HL-60/S4 treated with retinoic acid at 250 ng/mL for 4 days and 3 days (cell line): ENCODE data around the gene COL18A1.

ENCODE experiments used
- in situ Hi-C: fragments of 300-500 bp; cut with MboI; formaldehyde crosslinking; loops from 2 replicates; pipeline ENCODE4 v1.7.0; 2022; ENCODE audit warnings: low sequenced_read_pairs

COL18A1 gene

GRCh38 chr21:45463871-45464270 lies 58.9 kb downstream of the COL18A1 start:
- in situ Hi-C loops, result loop anchor here (25.0 kb wide), 1 partner anchor 348 kb away; no protein-coding TSS in a partner anchor

GRCh38 chr21:45464309-45464708 lies 59.3 kb downstream of the COL18A1 start:
- in situ Hi-C loops, result loop anchor here (25.0 kb wide), 1 partner anchor 348 kb away; no protein-coding TSS in a partner anchor

GRCh38 chr21:45465105-45465504 lies 60.1 kb downstream of the COL18A1 start:
- in situ Hi-C loops, result loop anchor here (25.0 kb wide), 1 partner anchor 347 kb away; no protein-coding TSS in a partner anchor

- in situ Hi-C loops, result loop anchor here (25.0 kb wide), 1 partner anchor 347 kb away; no protein-coding TSS in a partner anchor
Measured at GRCh38 chr21:45465611-45466329, 60.8 kb downstream of the COL18A1 start.

GRCh38 chr21:45466330-45467220 lies 61.6 kb downstream of the COL18A1 start:
- in situ Hi-C loops, result loop anchor here (25.0 kb wide), 1 partner anchor 346 kb away; no protein-coding TSS in a partner anchor

GRCh38 chr21:45467221-45467779 lies 62.3 kb downstream of the COL18A1 start:
- in situ Hi-C loops, result loop anchor here (25.0 kb wide), 1 partner anchor 345 kb away; no protein-coding TSS in a partner anchor

- in situ Hi-C loops, result loop anchor here (25.0 kb wide), 1 partner anchor 344 kb away; no protein-coding TSS in a partner anchor
Measured at GRCh38 chr21:45468051-45468970, 63.3 kb downstream of the COL18A1 start.

- in situ Hi-C loops, result loop anchor here (25.0 kb wide), 1 partner anchor 343 kb away; no protein-coding TSS in a partner anchor
Measured at GRCh38 chr21:45468971-45469272, 64.0 kb downstream of the COL18A1 start.

- in situ Hi-C loops, result loop anchor here (25.0 kb wide), 1 partner anchor 343 kb away; no protein-coding TSS in a partner anchor
Measured at GRCh38 chr21:45469273-45470086, 64.5 kb downstream of the COL18A1 start.

- in situ Hi-C loops, result loop anchor here (25.0 kb wide), 1 partner anchor 342 kb away; no protein-coding TSS in a partner anchor
Measured at GRCh38 chr21:45470087-45470515, 65.1 kb downstream of the COL18A1 start.

GRCh38 chr21:45470773-45471524 lies 66.0 kb downstream of the COL18A1 start:
- in situ Hi-C loops, result loop anchor here (25.0 kb wide), 1 partner anchor 341 kb away; no protein-coding TSS in a partner anchor

GRCh38 chr21:45471525-45472221 lies 66.7 kb downstream of the COL18A1 start:
- in situ Hi-C loops, result loop anchor here (25.0 kb wide), 1 partner anchor 341 kb away; no protein-coding TSS in a partner anchor

GRCh38 chr21:45472445-45473365 lies 67.7 kb downstream of the COL18A1 start:
- in situ Hi-C loops, result loop anchor here (25.0 kb wide), 1 partner anchor 340 kb away; no protein-coding TSS in a partner anchor

- in situ Hi-C loops, result loop anchor here (25.0 kb wide), 1 partner anchor 339 kb away; no protein-coding TSS in a partner anchor
Measured at GRCh38 chr21:45473496-45474322, 68.7 kb downstream of the COL18A1 start.

- in situ Hi-C loops, result loop anchor here (25.0 kb wide), 1 partner anchor 338 kb away; no protein-coding TSS in a partner anchor
Measured at GRCh38 chr21:45474323-45474950, 69.5 kb downstream of the COL18A1 start.
